Endothelial cell of umbilical vein (primary cell): Measurements from ENCODE around the gene CPXM2. TPM values are rescaled to one million over a fixed set of nuclear protein-coding genes. Genes with fewer than 3 reads are reported as not detected.

Experiments
- BruUV-seq: library from RNA; stranded (reverse); fragments of 400-500 nt; replicated peaks from 2 replicates; lab custom pipeline; 2021; lab: Mats Ljungman, UMichigan
- CTCF ChIA-PET: fragments of 300-600, 350-600 bp; sonication (Branson Sonifier 250); formaldehyde crosslinking; loops from one replicate; lab custom pipeline; 2021; ENCODE audit warnings: antibody characterized with exemption, inconsistent platforms; lab: Charles Lee
- POLR2A ChIA-PET: fragments of 300-600, 350-600 bp; sonication (Branson Sonifier 250); formaldehyde crosslinking; loops from one replicate; lab custom pipeline; 2021; ENCODE audit warnings: antibody characterized with exemption, inconsistent platforms; lab: Charles Lee
- DNase-seq: peaks from one replicate; pipeline ENCODE4 v3.0.0-alpha.2; 2011; ENCODE audit warnings: low read depth, low spot score
- FAIRE-seq: peaks from 2 replicates; lab custom pipeline; 2011; peaks lifted over from hg19 to GRCh38; lab: Jason Lieb, UNC
- H2AFZ ChIP-seq: 2 replicates; pipeline ENCODE4 v1.6.0; 2012; ENCODE audit warnings: low read depth, low read length, control low read depth, inconsistent platforms
- H3K27ac ChIP-seq: 2 replicates; pipeline ENCODE4 v1.5.1; 2011; ENCODE audit warnings: low read depth, mild to moderate bottlenecking, control low read depth, low read length, moderate library complexity; ENCODE audit not compliant: insufficient read depth
- H3K27me3 ChIP-seq, 2 experiments: 2 replicates each; pipeline versions ENCODE4 v1.6.0 to v1.6.1; 2011; ENCODE audit warnings: low read length in 2 of 2, mixed read lengths in 1 of 2; ENCODE audit not compliant: control insufficient read depth in 2 of 2, insufficient read depth in 2 of 2
- H3K36me3 ChIP-seq, 2 experiments: 2 replicates in 1 of 2; 3 replicates in 1 of 2; pipeline ENCODE4 v1.5.1; 2011; ENCODE audit warnings: low read length in 2 of 2, mild to moderate bottlenecking in 1 of 2, moderate library complexity in 1 of 2; ENCODE audit not compliant: control insufficient read depth in 2 of 2, insufficient read depth in 2 of 2; ENCODE audit errors: extremely low read depth in 1 of 2
- H3K4me1 ChIP-seq: 3 replicates; pipeline ENCODE4 v1.5.1; 2011; ENCODE audit warnings: mild to moderate bottlenecking, low read length; ENCODE audit not compliant: control insufficient read depth, insufficient read depth; ENCODE audit errors: extremely low read depth
- H3K4me2 ChIP-seq: 2 replicates; pipeline ENCODE4 v1.6.1; 2011; ENCODE audit warnings: low read length, control low read depth, mixed read lengths; ENCODE audit not compliant: insufficient read depth
- H3K4me3 ChIP-seq, 3 experiments: fragments of 200-600 bp in 1 of 3; sonication (generic), shearing (Covaris generic) in 1 of 3; replicated peaks in 1 of 3; 2 replicates each; pipeline ENCODE4 v1.5.1; 2011 to 2016; ENCODE audit warnings: control low read depth in 3 of 3, low read length in 3 of 3, mild to moderate bottlenecking in 2 of 3, inconsistent platforms in 1 of 3, low read depth in 1 of 3, moderate library complexity in 1 of 3; ENCODE audit not compliant: insufficient read depth in 1 of 3
- H3K79me2 ChIP-seq: 2 replicates; pipeline ENCODE4 v1.6.0; 2012; ENCODE audit warnings: low read length, inconsistent platforms; ENCODE audit not compliant: control insufficient read depth, insufficient read depth
- H3K9ac ChIP-seq: replicated peaks from 2 replicates; pipeline ENCODE3; 2011; ENCODE audit warnings: low read length, control low read depth; ENCODE audit not compliant: insufficient read depth; ENCODE audit errors: extremely low read depth
- H3K9me1 ChIP-seq: replicated peaks from 3 replicates; pipeline ENCODE4 v1.6.0; 2011; ENCODE audit warnings: mild to moderate bottlenecking, low read length; ENCODE audit not compliant: control insufficient read depth, insufficient read depth; ENCODE audit errors: extremely low read depth
- H3K9me3 ChIP-seq: replicated peaks from 2 replicates; pipeline ENCODE4 v1.5.1; 2012; ENCODE audit warnings: low read length, inconsistent platforms; ENCODE audit not compliant: control insufficient read depth, insufficient read depth
- H4K20me1 ChIP-seq: replicated peaks from 2 replicates; pipeline ENCODE3; 2011; ENCODE audit warnings: mild to moderate bottlenecking, low read length; ENCODE audit not compliant: control insufficient read depth, insufficient read depth; ENCODE audit errors: extremely low read depth
- EZH2 ChIP-seq: IDR thresholded peaks from 2 replicates; pipeline ENCODE4 v1.6.1; 2012; ENCODE audit warnings: borderline replicate concordance, low read depth, mild to moderate bottlenecking, moderate library complexity, low read length, inconsistent platforms; ENCODE audit not compliant: severe bottlenecking
- FOS ChIP-seq: IDR thresholded peaks from 2 replicates; pipeline ENCODE4 v1.6.1; 2011; ENCODE audit warnings: mild to moderate bottlenecking, low read length, moderate library complexity, borderline replicate concordance; ENCODE audit not compliant: insufficient read depth
- GATA2 ChIP-seq: IDR thresholded peaks from 2 replicates; pipeline ENCODE4 v1.7.0; 2011; ENCODE audit warnings: low read depth, mild to moderate bottlenecking, moderate library complexity, mixed read lengths, low read length; ENCODE audit not compliant: insufficient read length, insufficient read depth
- JUN ChIP-seq: IDR thresholded peaks from 2 replicates; pipeline ENCODE4 v1.6.1; 2011; ENCODE audit warnings: borderline replicate concordance, low read depth; ENCODE audit not compliant: insufficient read length, insufficient read depth
- MYC ChIP-seq: IDR thresholded peaks from one replicate; pipeline ENCODE4 v1.6.1; 2011; ENCODE audit warnings: mild to moderate bottlenecking, low read depth, low read length
- POLR2A ChIP-seq: IDR thresholded peaks from 2 replicates; pipeline ENCODE4 v1.6.1; 2012; ENCODE audit warnings: low read depth, mild to moderate bottlenecking, control low read depth, low read length
- POLR2AphosphoS5 ChIP-seq: IDR thresholded peaks from 2 replicates; pipeline ENCODE4 v1.6.1; 2012; ENCODE audit warnings: low read depth, mild to moderate bottlenecking, control low read depth, low read length, moderate library complexity; ENCODE audit not compliant: insufficient read depth
- dilution Hi-C: fragments of 300-500 bp; cut with MboI; formaldehyde crosslinking; loops from one replicate; pipeline ENCODE4 v1.15.0; 2019; ENCODE audit warnings: low sequenced_read_pairs; ENCODE audit not compliant: extremely low pct_ligation_motif_present
- intact Hi-C: fragments of 100-400 bp; cut with micrococcal nuclease; formaldehyde crosslinking; loops from one replicate; pipeline ENCODE4 v1.10.0; 2022
- polyA plus RNA-seq, 4 experiments: library from polyadenylated mRNA; depleted of rRNA in 3 of 4; stranded (reverse) in 3 of 4; unstranded in 1 of 4; fragments of >200 nt; gene quantifications; 2 replicates each; pipeline versions ENCODE4 v1.2.1 to v1.2.3, GENCODE V29; 2011 to 2012; ENCODE audit warnings: missing spikeins in 1 of 4
- total RNA-seq: library from RNA; stranded (reverse); gene quantifications from 2 replicates; pipeline ENCODE4 v1.2.3, GENCODE V29; 2021
- TF ChIP-seq, protein P1 (sequence below): IDR thresholded peaks from 2 replicates; pipeline ENCODE4 v1.6.1; 2011; ENCODE audit not compliant: insufficient read depth, insufficient read length
- TF ChIP-seq, protein P2 (sequence below), 2 donors: IDR thresholded peaks; 1 replicate in 1 of 2; 2 replicates in 1 of 2; pipeline ENCODE4 v1.5.1; 2011; ENCODE audit warnings: low read length in 2 of 2, mild to moderate bottlenecking in 2 of 2, moderate library complexity in 2 of 2, control low read depth in 1 of 2, inconsistent platforms in 1 of 2, low read depth in 1 of 2; ENCODE audit not compliant: insufficient read depth in 1 of 2; ENCODE audit errors: extremely low read depth in 1 of 2

Gene CPXM2
- total and polyA plus RNA-seq, 2 donors (not counting 3 experiments of a cell fraction or from before 2014, with no cell fraction given), result 1.8 to 2.7 TPM

DNA sequence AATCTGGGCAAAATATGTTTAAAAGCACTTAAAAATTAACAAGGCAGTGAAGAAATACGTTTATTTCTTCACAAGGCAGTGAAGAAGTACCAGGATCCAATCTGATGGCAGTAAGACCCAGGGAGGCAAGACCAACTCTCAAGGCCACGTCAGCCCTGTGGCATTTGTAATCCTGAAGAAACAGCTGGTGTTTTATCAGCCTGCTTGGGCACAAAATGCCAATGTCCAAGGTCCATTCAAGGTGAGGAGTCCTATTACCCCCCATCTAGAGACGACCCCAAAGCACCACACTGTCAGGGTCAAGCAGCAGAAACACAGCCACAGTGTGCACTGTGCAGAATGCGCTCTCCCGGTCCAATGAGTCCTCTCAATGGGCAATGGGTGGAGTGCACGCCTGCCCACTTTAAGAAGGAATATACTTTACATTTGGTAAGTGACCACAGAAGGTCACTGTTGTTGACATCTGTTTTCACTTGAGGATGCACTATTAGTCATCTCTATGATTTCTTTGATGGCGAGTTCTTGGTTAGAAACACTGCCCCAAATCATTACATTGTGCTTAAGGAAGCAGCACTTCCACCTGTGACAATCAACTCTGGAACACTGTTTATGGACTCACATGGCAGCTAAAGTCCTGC lies 12.8 kb downstream of the CPXM2 start:
- dilution Hi-C loops, result no loop called here

More for the DNA sequence above, 12.8 kb downstream of the CPXM2 start:
- ChIA-PET POLR2A (no interaction called here), CTCF (no interaction called here)
- Histone ChIP-seq H3K27ac (no peak overlapping the region), H3K4me1 (no peaks in the 10 kb centered on the region), H3K9me3 (no peaks in the 10 kb centered on the region), H3K27me3 (no peaks in the 10 kb centered on the region), H3K9ac (no peak overlapping the region), H3K9me1 (no peaks in the 10 kb centered on the region), H3K36me3 (no peaks in the 10 kb centered on the region), H3K4me3 (no peak overlapping the region), H3K79me2 (no peaks in the 10 kb centered on the region), H3K4me2 (no peak overlapping the region), H4K20me1 (no peaks in the 10 kb centered on the region), H2AFZ (no peak overlapping the region)
- FAIRE-seq (no peak), DNase-seq (no peak)
- intact Hi-C loops, result no loop called here
- BruUV-seq, result no TSS peak
- TF ChIP-seq MYC (no peak), POLR2A (no peak), FOS (no peak), EZH2 (no peak), POLR2AphosphoS5 (no peak), JUN (no peak), GATA2 (no peak)
- TF ChIP-seq, protein P1, sequence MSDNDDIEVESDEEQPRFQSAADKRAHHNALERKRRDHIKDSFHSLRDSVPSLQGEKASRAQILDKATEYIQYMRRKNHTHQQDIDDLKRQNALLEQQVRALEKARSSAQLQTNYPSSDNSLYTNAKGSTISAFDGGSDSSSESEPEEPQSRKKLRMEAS, result no peak
- TF ChIP-seq, protein P2, sequence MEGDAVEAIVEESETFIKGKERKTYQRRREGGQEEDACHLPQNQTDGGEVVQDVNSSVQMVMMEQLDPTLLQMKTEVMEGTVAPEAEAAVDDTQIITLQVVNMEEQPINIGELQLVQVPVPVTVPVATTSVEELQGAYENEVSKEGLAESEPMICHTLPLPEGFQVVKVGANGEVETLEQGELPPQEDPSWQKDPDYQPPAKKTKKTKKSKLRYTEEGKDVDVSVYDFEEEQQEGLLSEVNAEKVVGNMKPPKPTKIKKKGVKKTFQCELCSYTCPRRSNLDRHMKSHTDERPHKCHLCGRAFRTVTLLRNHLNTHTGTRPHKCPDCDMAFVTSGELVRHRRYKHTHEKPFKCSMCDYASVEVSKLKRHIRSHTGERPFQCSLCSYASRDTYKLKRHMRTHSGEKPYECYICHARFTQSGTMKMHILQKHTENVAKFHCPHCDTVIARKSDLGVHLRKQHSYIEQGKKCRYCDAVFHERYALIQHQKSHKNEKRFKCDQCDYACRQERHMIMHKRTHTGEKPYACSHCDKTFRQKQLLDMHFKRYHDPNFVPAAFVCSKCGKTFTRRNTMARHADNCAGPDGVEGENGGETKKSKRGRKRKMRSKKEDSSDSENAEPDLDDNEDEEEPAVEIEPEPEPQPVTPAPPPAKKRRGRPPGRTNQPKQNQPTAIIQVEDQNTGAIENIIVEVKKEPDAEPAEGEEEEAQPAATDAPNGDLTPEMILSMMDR (IDR thresholded peaks at IDR 0.05; ENCODE audit: extremely low read depth in 1 of 2, insufficient read depth in 1 of 2, low read depth in 1 of 2, low read length in 2 of 2), result no peak
